Ishikawa (cell line): Measurements from ENCODE around the gene GABRG3.

Source experiments
- CEBPB ChIP-seq: IDR thresholded peaks from 2 replicates; pipeline ENCODE4 v1.6.1; 2012
- CREB1 ChIP-seq: IDR thresholded peaks from 2 replicates; pipeline ENCODE4 v1.6.1; 2012; ENCODE audit warnings: low read depth
- EGR1 ChIP-seq: IDR thresholded peaks from 2 replicates; pipeline ENCODE4 v1.6.1; 2012
- EP300 ChIP-seq: IDR thresholded peaks from 2 replicates; pipeline ENCODE4 v1.6.1; 2012; ENCODE audit warnings: borderline replicate concordance
- FOXM1 ChIP-seq: IDR thresholded peaks from 2 replicates; pipeline ENCODE4 v1.6.1; 2012; ENCODE audit warnings: low read depth, borderline replicate concordance
- MAX ChIP-seq: IDR thresholded peaks from 2 replicates; pipeline ENCODE4 v1.6.1; 2012
- NFIC ChIP-seq: IDR thresholded peaks from 2 replicates; pipeline ENCODE4 v1.6.1; 2012
- RAD21 ChIP-seq: IDR thresholded peaks from 2 replicates; pipeline ENCODE4 v1.6.1; 2012; ENCODE audit warnings: low read depth
- REST ChIP-seq: IDR thresholded peaks from 2 replicates; pipeline ENCODE4 v1.6.1; 2012; ENCODE audit warnings: low read depth, mild to moderate bottlenecking
- TAF1 ChIP-seq: IDR thresholded peaks from 2 replicates; pipeline ENCODE4 v1.6.1; 2012; ENCODE audit warnings: low read depth, mild to moderate bottlenecking
- TCF12 ChIP-seq: IDR thresholded peaks from 2 replicates; pipeline ENCODE4 v1.6.1; 2012; ENCODE audit warnings: low read depth
- TEAD4 ChIP-seq: IDR thresholded peaks from 2 replicates; pipeline ENCODE4 v1.6.1; 2012
- USF1 ChIP-seq: IDR thresholded peaks from 2 replicates; pipeline ENCODE4 v1.6.1; 2012
- YY1 ChIP-seq: IDR thresholded peaks from 2 replicates; pipeline ENCODE4 v1.6.1; 2012; ENCODE audit warnings: low read depth
- ZBTB7A ChIP-seq: IDR thresholded peaks from 2 replicates; pipeline ENCODE4 v1.6.1; 2012; ENCODE audit warnings: low read depth

GABRG3 gene

GRCh38 chr15:27538325-27538724 lies 567.3 kb downstream of the GABRG3 start:
- TF ChIP-seq MAX (no peak), TAF1 (no peak), YY1 (no peak), ZBTB7A (no peak)

- TF ChIP-seq CEBPB (no peak), TCF12 (no peak), EP300 (no peak), FOXM1 (no peak), ZBTB7A (no peak), MAX (no peak), EGR1 (no peak), REST (no peak), TAF1 (no peak), NFIC (no peak), USF1 (no peak), RAD21 (no peak), TEAD4 (no peak), CREB1 (no peak)
These were observed 570.6 kb downstream of the GABRG3 start for GRCh38 chr15:27541581-27541980.

GRCh38 chr15:27545494-27546255 lies 574.7 kb downstream of the GABRG3 start:
- no peak for TF ChIP-seq ZBTB7A
- TF ChIP-seq YY1, result no peak
- TF ChIP-seq TCF12, result no peak
- TF ChIP-seq TEAD4, result no peak
- no peak for TF ChIP-seq TAF1
- no peak for TF ChIP-seq FOXM1
- TF ChIP-seq CREB1, result no peak
- no peak for TF ChIP-seq RAD21
- no peak for TF ChIP-seq MAX
- TF ChIP-seq NFIC, result no peak
- no peak for TF ChIP-seq REST
- TF ChIP-seq CEBPB, result no peak
- no peak for TF ChIP-seq USF1
- no peak for TF ChIP-seq EGR1
- TF ChIP-seq EP300, result no peak

- TF ChIP-seq FOXM1 (no peak), NFIC (no peak), USF1 (no peak), TCF12 (no peak), TEAD4 (no peak), MAX (no peak), REST (no peak), CREB1 (no peak), RAD21 (no peak), EGR1 (no peak), YY1 (no peak), EP300 (no peak)
These were observed 578.8 kb downstream of the GABRG3 start for GRCh38 chr15:27549746-27550145.
